Activated naive CD8-positive, alpha-beta T cell treated with anti-CD3 and anti-CD28 coated beads, Interleukin-2, amount 10 ng/mL, durations not matched to agents 7 days and 5 days (primary cell): ENCODE measurements around the gene HFE. TPM values are rescaled to one million over a fixed set of nuclear protein-coding genes. Genes with fewer than 3 reads are reported as not detected.
"Not testable (repeated sequence)": the region's sequence is repeated elsewhere in the genome, so short reads cannot be mapped to it uniquely, and the experiment has no call there.

Experiments used
- ATAC-seq: fragments of 150-1000 bp; cut with Tn5 transposase; one replicate; pipeline ENCODE4 v1.10.0; 2021; ENCODE audit warnings: low read depth, moderate library complexity
- POLR2A ChIA-PET: fragments of 350-600 bp; sonication (Branson Sonifier 250); formaldehyde crosslinking; loops from one replicate; lab custom pipeline; 2021; ENCODE audit warnings: antibody characterized with exemption; lab: Charles Lee
- DNase-seq: peaks from one replicate; pipeline ENCODE4 v3.0.0; 2021
- H3K27ac Mint-ChIP-seq: one replicate; pipeline ENCODE4 v1.8.0; 2022; ENCODE audit warnings: mild to moderate bottlenecking, mixed read lengths
- H3K27me3 Mint-ChIP-seq: one replicate; pipeline ENCODE4 v1.8.0; 2022; ENCODE audit warnings: mild to moderate bottlenecking, moderate library complexity, mixed read lengths
- H3K36me3 Mint-ChIP-seq: one replicate; pipeline ENCODE4 v1.8.0; 2021; ENCODE audit warnings: mild to moderate bottlenecking, mixed read lengths
- H3K4me1 Mint-ChIP-seq: one replicate; pipeline ENCODE4 v1.8.0; 2021; ENCODE audit warnings: mixed read lengths
- H3K4me3 Mint-ChIP-seq: one replicate; pipeline ENCODE4 v1.8.0; 2022; ENCODE audit warnings: mild to moderate bottlenecking, moderate library complexity, mixed read lengths
- H3K9me3 Mint-ChIP-seq: one replicate; pipeline ENCODE4 v1.8.0; 2021; ENCODE audit warnings: mixed read lengths
- total RNA-seq, 2 experiments: library from RNA; stranded (reverse); gene quantifications; one replicate each; pipeline ENCODE4 v1.2.3, GENCODE V29; 2021

The HFE gene, protein sequence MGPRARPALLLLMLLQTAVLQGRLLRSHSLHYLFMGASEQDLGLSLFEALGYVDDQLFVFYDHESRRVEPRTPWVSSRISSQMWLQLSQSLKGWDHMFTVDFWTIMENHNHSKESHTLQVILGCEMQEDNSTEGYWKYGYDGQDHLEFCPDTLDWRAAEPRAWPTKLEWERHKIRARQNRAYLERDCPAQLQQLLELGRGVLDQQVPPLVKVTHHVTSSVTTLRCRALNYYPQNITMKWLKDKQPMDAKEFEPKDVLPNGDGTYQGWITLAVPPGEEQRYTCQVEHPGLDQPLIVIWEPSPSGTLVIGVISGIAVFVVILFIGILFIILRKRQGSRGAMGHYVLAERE
- 1 to 10 TPM; 5.0 to 7.2 TPM for total RNA-seq

DNA sequence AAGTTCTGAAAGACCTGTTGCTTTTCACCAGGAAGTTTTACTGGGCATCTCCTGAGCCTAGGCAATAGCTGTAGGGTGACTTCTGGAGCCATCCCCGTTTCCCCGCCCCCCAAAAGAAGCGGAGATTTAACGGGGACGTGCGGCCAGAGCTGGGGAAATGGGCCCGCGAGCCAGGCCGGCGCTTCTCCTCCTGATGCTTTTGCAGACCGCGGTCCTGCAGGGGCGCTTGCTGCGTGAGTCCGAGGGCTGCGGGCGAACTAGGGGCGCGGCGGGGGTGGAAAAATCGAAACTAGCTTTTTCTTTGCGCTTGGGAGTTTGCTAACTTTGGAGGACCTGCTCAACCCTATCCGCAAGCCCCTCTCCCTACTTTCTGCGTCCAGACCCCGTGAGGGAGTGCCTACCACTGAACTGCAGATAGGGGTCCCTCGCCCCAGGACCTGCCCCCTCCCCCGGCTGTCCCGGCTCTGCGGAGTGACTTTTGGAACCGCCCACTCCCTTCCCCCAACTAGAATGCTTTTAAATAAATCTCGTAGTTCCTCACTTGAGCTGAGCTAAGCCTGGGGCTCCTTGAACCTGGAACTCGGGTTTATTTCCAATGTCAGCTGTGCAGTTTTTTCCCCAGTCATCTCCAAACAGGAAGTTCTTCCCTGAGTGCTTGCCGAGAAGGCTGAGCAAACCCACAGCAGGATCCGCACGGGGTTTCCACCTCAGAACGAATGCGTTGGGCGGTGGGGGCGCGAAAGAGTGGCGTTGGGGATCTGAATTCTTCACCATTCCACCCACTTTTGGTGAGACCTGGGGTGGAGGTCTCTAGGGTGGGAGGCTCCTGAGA is at the start of gene HFE:
Gene HFE, plus strand, starts transcription at position 146 of the 832 bp plus-strand sequence. Its CDS starts 12 bp downstream, at position 158.
- POLR2A ChIA-PET = interaction anchor here (0.6 to 3.2 kb wide), 20 partner anchors 11 to 198 kb away, joined by 3 to 37 read pairs (median 4); a partner anchor contains a TSS
- H3K4me1 Mint-ChIP-seq = peaks cover 50% of the 10 kb centered on the region
- DNase-seq = peak; percentile 65
- peaks cover 8% of the 10 kb centered on the region for H3K36me3 Mint-ChIP-seq
- peak within 1 kb of the TSS; percentile 81 for H3K27ac Mint-ChIP-seq
- ATAC-seq = peak; percentile 9
- peak within 1 kb of the TSS; percentile 86 for H3K4me3 Mint-ChIP-seq
- peaks cover 1% of the 10 kb centered on the region for H3K9me3 Mint-ChIP-seq
- H3K27me3 Mint-ChIP-seq = no peaks in the 10 kb centered on the region

DNA sequence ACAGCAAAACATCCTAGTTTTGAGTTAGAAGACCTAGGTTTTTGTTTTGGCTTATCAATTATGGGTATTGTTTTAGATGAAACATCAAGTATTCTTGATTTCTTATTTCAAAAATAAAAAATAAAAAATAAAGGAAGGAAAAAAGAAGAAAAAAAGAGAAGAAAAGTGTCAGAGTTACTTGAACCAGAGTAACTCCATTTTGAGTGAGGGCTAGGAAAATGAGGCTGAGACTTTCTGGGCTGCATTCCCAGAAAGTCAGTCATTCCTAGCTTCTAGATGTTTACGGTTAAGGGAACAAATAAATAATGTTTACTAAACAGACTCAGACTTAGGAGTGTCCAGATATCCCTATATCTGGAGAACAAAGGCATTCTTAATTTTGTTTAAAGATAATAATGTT is 45.3 kb upstream of the HFE start:
- Mint-ChIP-seq H3K36me3 (no peaks in the 10 kb centered on the region), H3K27ac (no peak overlapping the region), H3K4me3 (no peak overlapping the region), H3K9me3 (no peaks in the 10 kb centered on the region), H3K4me1 (peaks cover 32% of the 10 kb centered on the region), H3K27me3 (no peaks in the 10 kb centered on the region)
- DNase-seq = no peak
- no peak for ATAC-seq
- POLR2A ChIA-PET = interaction anchor here (4.8 to 30.0 kb wide), 5 partner anchors 13 to 1825 kb away, joined by 68 to 1993 read pairs (median 170); a partner anchor contains a TSS

DNA sequence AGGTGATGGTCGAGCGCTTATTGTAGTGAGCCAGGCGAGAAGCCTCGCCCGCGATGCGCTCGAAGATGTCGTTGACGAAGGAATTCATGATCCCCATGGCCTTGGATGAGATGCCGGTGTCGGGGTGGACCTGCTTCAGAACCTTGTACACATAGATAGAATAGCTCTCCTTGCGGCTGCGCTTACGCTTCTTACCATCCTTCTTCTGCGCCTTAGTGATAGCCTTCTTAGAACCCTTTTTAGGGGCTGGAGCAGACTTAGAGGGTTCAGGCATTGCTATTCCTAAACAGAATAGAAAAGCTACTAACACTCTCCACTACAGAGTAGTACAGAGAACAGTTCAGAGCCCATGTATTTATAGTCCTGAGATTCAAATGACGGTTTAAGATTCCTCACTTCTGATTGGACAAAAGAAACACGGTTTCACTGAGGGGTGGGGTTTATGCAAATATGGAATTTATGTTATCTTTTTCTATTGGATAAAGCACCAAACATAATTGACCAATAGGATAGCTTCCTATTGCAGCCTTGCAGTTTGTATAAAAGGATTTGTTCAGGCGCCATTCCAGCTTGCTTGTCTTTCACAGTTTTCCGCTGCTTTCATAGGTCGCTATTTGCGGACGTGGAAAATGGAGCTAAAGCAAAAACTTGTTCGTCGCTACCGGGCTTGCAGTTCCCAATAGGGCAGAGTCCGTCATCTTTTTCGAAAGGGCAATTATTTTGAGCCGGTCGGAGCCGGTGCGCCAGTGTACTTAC is 43.7 kb upstream of the HFE start:
- Mint-ChIP-seq H3K27me3 (no peaks in the 10 kb centered on the region), H3K27ac (peak overlapping the region; percentile 99), H3K36me3 (no peaks in the 10 kb centered on the region), H3K4me3 (peak overlapping the region; percentile 86), H3K9me3 (no peaks in the 10 kb centered on the region), H3K4me1 (peaks cover 35% of the 10 kb centered on the region)
- POLR2A ChIA-PET = interaction anchor here (0.5 to 30.0 kb wide), 49 partner anchors 8 to 1850 kb away, joined by 3 to 1993 read pairs (median 9); partner anchors contain the start of genes HFE and TRIM38
- ATAC-seq = peak; percentile 70
- DNase-seq = peak; percentile 78

DNA sequence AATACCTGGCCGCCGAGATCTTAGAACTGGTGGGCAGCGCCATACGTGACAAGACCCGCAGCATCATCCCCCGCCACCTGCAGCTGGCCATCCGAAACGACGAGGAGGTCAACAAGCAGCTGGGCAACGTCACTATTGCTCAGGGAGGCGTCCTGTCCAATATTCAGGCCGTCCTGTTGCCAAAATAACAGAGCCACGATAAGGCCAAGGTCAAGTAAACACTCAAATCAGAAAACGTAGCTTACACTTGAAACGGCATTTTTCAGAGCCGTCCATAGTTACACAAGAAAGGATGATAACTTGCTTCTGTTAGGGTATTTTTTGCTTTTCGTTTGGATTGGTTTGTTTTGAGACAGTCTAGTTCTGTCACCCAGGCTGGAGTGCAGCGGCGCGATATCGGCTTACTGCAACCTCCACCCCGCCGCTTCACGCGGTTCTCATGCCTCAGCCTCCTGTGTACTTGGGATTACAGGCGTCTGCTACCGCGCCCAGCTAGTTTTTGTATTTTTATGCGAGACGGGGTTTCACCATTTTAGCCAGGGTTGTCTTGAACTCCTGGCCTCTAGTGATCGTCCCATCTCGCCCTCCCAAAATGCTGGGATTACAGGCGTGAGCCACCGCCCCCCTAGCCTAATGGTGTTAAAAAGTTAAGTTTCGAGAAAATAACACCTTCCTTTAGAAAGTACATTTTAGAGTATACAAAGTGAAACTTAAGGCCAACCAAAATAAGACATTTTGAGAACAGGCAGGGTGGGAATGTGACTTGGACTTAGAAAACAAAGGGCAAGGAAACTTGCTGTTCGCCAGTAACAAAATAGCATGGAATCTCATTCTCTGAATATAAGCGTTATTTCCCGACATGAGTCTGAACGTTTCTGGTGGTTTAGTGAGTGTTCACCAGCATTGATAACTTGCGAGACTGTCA is 42.8 kb upstream of the HFE start:
- peak; percentile 64 for DNase-seq
- POLR2A ChIA-PET = interaction anchor here (0.5 to 30.0 kb wide), 62 partner anchors 7 to 1849 kb away, joined by 3 to 1993 read pairs (median 10); partner anchors contain the start of genes HFE and TRIM38
- ATAC-seq = no peak
- Mint-ChIP-seq H3K36me3 (no peaks in the 10 kb centered on the region), H3K27me3 (no peaks in the 10 kb centered on the region), H3K9me3 (no peaks in the 10 kb centered on the region), H3K4me1 (peaks cover 40% of the 10 kb centered on the region), H3K4me3 (peak overlapping the region; percentile 86), H3K27ac (peak overlapping the region; percentile 99)

DNA sequence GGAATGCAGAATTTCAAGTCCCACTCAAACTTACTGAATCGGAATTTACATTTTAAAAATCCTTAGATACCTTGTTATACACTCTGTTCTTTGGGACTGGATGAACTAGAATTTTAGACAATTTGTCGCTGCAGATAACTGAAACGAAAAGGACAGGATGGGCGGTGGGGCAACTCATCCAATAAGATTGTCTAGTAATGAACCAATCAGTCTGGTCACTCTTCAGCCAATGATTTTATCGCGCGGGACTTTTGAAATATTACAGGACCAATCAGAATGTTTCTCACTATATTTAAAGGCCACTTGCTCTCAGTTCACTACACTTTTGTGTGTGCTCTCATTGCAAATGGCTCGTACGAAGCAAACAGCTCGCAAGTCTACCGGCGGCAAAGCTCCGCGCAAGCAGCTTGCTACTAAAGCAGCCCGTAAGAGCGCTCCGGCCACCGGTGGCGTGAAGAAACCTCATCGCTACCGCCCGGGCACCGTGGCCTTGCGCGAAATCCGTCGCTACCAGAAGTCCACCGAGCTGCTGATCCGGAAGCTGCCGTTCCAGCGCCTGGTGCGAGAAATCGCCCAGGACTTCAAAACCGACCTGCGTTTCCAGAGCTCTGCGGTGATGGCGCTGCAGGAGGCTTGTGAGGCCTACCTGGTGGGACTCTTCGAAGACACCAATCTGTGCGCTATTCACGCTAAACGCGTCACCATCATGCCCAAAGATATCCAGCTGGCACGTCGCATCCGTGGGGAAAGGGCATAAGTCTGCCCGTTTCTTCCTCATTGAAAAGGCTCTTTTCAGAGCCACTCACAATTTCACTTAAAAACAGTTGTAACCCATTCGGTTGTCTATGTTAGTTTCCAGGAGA is 41.9 kb upstream of the HFE start:
- H3K36me3 Mint-ChIP-seq = peaks cover 2% of the 10 kb centered on the region
- no peaks in the 10 kb centered on the region for H3K9me3 Mint-ChIP-seq
- peaks cover 41% of the 10 kb centered on the region for H3K4me1 Mint-ChIP-seq
- POLR2A ChIA-PET = interaction anchor here (0.5 to 30.0 kb wide), 40 partner anchors 8 to 1848 kb away, joined by 3 to 1993 read pairs (median 8); a partner anchor contains a TSS
- peak; percentile 82 for DNase-seq
- H3K4me3 Mint-ChIP-seq = peak overlapping the region; percentile 86
- H3K27ac Mint-ChIP-seq = peak overlapping the region; percentile 99
- no peaks in the 10 kb centered on the region for H3K27me3 Mint-ChIP-seq
- peak; percentile 56 for ATAC-seq

DNA sequence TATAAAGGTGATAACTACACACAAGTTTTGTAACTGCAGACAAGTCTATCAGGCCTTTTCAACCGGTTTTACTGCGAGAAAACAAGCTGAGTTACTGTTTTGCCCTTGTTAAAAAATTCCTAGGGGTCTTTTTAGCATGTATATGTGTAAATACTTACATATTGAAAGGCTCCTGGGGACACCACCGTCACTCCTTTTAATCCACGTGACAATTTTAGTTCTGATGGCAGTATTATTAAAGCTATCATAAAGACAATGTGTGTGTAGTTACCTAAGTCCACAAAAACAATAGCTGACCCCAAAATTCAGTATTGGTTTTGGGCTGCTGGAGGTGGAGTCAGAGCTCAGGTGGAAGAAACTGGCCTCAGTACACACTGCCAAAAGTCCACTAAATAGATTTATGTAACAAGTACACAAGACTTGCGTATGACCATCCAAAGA is 41.3 kb upstream of the HFE start:
- ATAC-seq (no peak), DNase-seq (no peak)
- Mint-ChIP-seq H3K27ac (peak overlapping the region; percentile 99), H3K27me3 (no peaks in the 10 kb centered on the region), H3K36me3 (peaks cover 2% of the 10 kb centered on the region), H3K4me1 (peaks cover 43% of the 10 kb centered on the region), H3K9me3 (no peaks in the 10 kb centered on the region), H3K4me3 (peak overlapping the region; percentile 86)
- POLR2A ChIA-PET = interaction anchor here (0.5 to 30.0 kb wide), 37 partner anchors 9 to 1847 kb away, joined by 3 to 1993 read pairs (median 9); a partner anchor contains a TSS

DNA sequence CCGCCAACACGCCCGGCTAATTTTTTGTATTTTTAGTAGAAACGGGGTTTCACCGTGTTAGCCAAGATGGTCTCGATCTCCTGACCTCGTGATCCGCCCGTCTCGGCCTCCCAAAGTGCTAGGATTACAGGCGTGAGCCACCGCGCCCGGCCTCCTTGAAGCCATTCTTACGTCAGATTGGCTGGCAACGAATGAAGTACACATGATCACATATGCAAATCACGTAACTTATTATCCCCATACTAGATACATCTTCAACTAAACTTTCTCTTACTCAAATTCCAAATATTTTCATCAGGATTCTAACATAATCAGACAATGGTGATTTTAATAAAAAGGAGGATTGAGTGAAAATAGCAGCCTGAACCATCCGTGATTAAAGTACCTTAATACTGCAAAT is 39.9 kb upstream of the HFE start:
- Mint-ChIP-seq H3K4me1 (peaks cover 46% of the 10 kb centered on the region), H3K27ac (peak overlapping the region; percentile 64)
- H3K4me3 Mint-ChIP-seq = not testable (repeated sequence)

DNA sequence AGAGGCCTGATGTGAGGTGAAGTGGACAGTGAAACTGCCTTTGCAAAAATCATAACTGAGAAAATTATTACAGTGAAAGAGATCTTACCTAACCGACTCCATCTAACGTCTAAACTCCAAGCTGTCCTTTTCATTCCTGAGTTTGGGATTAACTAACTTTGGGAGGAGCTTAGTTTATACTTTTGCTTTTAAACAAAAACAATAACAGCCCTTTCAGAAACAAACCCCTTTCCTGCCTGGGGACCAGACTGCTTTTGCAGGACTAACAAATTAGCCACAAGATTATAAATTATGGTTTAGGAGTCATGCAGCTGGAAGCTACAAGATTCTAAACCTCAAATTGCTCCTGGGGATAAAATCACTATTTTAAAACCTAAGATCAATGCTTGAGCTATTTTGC is 38.6 kb upstream of the HFE start:
- Mint-ChIP-seq H3K27me3 (no peaks in the 10 kb centered on the region), H3K36me3 (peaks cover 2% of the 10 kb centered on the region), H3K9me3 (no peaks in the 10 kb centered on the region), H3K4me3 (no peak overlapping the region), H3K27ac (peak overlapping the region; percentile 60), H3K4me1 (peaks cover 41% of the 10 kb centered on the region)
- POLR2A ChIA-PET = interaction anchor here (0.5 to 30.0 kb wide), 6 partner anchors 21 to 1766 kb away, joined by 3 to 1993 read pairs (median 8); partner anchors contain the start of gene HFE
- DNase-seq = no peak
- no peak for ATAC-seq

More for the DNA sequence above, 39.9 kb upstream of the HFE start:
- ATAC-seq, H3K36me3 Mint-ChIP-seq, H3K9me3 Mint-ChIP-seq, H3K27me3 Mint-ChIP-seq, DNase-seq: not testable (repeated sequence)
- POLR2A ChIA-PET = interaction anchor here (2.4 to 30.0 kb wide), 8 partner anchors 8 to 188 kb away, joined by 10 to 1993 read pairs (median 162); a partner anchor contains a TSS

DNA sequence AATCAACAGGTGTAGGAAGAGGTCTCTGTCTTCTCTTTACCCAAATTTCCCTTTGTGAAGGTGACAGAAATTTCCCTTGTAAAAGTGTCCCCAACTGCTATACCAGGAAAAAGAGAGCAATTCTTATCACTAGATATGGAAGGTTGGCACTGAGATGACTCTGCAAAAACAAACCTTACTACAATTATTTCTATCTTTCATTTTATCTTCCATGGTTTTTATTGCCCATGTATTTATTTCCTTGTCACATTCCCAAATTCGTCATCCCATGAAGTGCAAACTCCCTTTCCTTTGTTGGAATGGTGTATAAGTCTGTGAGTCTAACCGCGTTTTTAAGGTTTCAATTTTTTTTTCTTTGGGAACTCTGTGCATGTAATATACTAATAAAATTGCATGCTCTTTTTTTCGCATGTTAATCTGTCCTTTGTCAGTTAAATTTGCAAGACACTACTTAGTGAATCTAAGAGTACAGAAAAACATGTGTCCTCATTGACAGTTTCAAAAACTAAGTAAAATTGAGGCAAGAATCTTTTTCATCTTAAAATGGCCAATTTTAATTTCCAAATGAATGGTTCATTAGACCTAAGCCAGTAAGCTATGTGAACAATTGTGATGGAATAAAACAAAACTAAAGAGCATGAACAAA is 35.4 kb upstream of the HFE start:
- no peaks in the 10 kb centered on the region for H3K9me3 Mint-ChIP-seq

DNA sequence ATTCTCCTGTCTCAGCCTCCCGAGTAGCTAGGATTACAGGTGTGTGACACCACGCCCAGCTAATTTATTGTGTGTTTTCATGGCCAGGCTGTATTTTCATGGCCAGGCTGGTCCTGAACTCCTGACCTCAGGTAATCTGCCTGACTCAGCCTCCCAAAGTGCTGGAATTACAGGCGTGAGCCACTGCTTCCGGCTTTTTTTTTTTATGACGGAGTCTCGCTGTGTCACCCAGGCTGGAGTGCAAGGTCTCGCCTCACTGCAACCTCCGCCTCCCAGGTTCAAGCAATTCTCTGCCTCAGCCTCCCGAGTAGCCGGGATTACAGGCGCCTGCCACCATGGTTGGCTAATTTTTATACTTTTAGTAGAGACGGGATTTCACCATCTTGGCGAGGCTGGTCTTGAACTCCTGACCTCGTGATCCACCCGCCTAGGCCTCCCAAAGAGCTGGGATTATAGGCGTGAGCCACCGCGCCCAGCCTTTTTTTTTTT is 34.4 kb upstream of the HFE start:
- Mint-ChIP-seq H3K4me1 (peaks cover 36% of the 10 kb centered on the region), H3K27ac (peak overlapping the region; percentile 100), H3K4me3 (peak overlapping the region; percentile 96)
- ATAC-seq, DNase-seq, H3K36me3 Mint-ChIP-seq, H3K9me3 Mint-ChIP-seq, H3K27me3 Mint-ChIP-seq: not testable (repeated sequence)
- POLR2A ChIA-PET = interaction anchor here (0.6 to 30.0 kb wide), 8 partner anchors 8 to 146 kb away, joined by 3 to 1993 read pairs (median 5); a partner anchor contains a TSS

More for the DNA sequence above, 35.4 kb upstream of the HFE start:
- Mint-ChIP-seq H3K4me3 (no peak overlapping the region), H3K36me3 (peaks cover 4% of the 10 kb centered on the region), H3K27me3 (no peaks in the 10 kb centered on the region), H3K4me1 (peaks cover 39% of the 10 kb centered on the region), H3K27ac (no peak overlapping the region)
- ATAC-seq (no peak), DNase-seq (no peak)
- POLR2A ChIA-PET = interaction anchor here (0.7 to 30.0 kb wide), 5 partner anchors 7 to 106 kb away, joined by 3 to 1993 read pairs (median 163); a partner anchor contains a TSS
